GM21515 (cell line): ENCODE measurements around the gene ZNF302.
A peak's percentile ranks its signal among the peaks of the same experiment; 100 is the strongest.

Source experiments
- ATAC-seq: cut with Tn5 transposase; IDR thresholded peaks from one replicate; pipeline ENCODE4 v1.9.1; 2021; ENCODE audit not compliant: unreplicated experiment

Gene ZNF302

GRCh38 chr19:34731019-34731829, 53.7 kb downstream of the ZNF302 start:
- no peak for ATAC-seq

GRCh38 chr19:34731964-34732363, 54.5 kb downstream of the ZNF302 start:
- ATAC-seq: no peak

GRCh38 chr19:34732612-34733211, 55.2 kb downstream of the ZNF302 start:
- ATAC-seq: no peak

- peak; percentile 18 for ATAC-seq
These were observed 55.8 kb downstream of the ZNF302 start for GRCh38 chr19:34733266-34733745.

- ATAC-seq: peak; percentile 74
These were observed 56.5 kb downstream of the ZNF302 start, which contains the start of gene ZNF181 for GRCh38 chr19:34733746-34734536. TSS of gene ZNF181 (plus strand) at chr19:34734243. CDS start at chr19:34735038, 795 bp downstream.

- no peak for ATAC-seq
These were observed 57.1 kb downstream of the ZNF302 start for GRCh38 chr19:34734537-34735103.
